ENCODE results near the gene SLC38A3. TPM values are rescaled to one million over a fixed set of nuclear protein-coding genes. Genes with fewer than 3 reads are reported as not detected.
A peak's percentile ranks its signal among the peaks of the same experiment; 100 is the strongest.

Gene SLC38A3
- total RNA-seq, 4 donors from 2014 or later, result 0.62 TPM; not detected in 3

GRCh38 chr3:50256978-50257890 lies 52.2 kb downstream of the SLC38A3 start:
- TF ChIP-seq CTCF (IDR thresholded peaks at IDR 0.05), result no peak
- no peak for TF ChIP-seq POLR2A (IDR thresholded peaks at IDR 0.05)
- intact Hi-C loops (cut with DNase I; ENCODE audit: low total_unique reads), result no loop called here
- DNase-seq (ENCODE audit: low spot score in 2 of 2), result no peak
- no peak overlapping the region for H3K4me3 ChIP-seq (ENCODE audit: low read depth, poor library complexity, severe bottlenecking)
- 84 to 91% methylated on average over 20 of the region's 20 CpGs for WGBS, 2 donors

GRCh38 chr3:50258029-50258680 lies 53.1 kb downstream of the SLC38A3 start:
- TF ChIP-seq CTCF (IDR thresholded peaks at IDR 0.05) (no peak), POLR2A (IDR thresholded peaks at IDR 0.05) (no peak)
- DNase-seq (ENCODE audit: low spot score in 2 of 2), result no peak
- 80 to 85% methylated on average over 16 to 17 of the region's 17 CpGs for WGBS, 2 donors
- intact Hi-C loops (cut with DNase I; ENCODE audit: low total_unique reads), result no loop called here
- no peak overlapping the region for H3K4me3 ChIP-seq (ENCODE audit: low read depth, poor library complexity, severe bottlenecking)

- WGBS, 2 donors, result 39 to 45% methylated on average over 16 of the region's 16 CpGs
Observed at GRCh38 chr3:50258979-50259378, 53.9 kb downstream of the SLC38A3 start.

GRCh38 chr3:50259432-50260026 lies 54.5 kb downstream of the SLC38A3 start:
- no peak for TF ChIP-seq CTCF (IDR thresholded peaks at IDR 0.05)
- no peak for TF ChIP-seq POLR2A (IDR thresholded peaks at IDR 0.05)
- 37 to 48% methylated on average over 13 to 18 of the region's 18 CpGs for WGBS, 2 donors
- DNase-seq (ENCODE audit: low spot score in 2 of 2), result peak in 1 of 2 donors; percentile 87
- no peak overlapping the region for H3K4me3 ChIP-seq (ENCODE audit: low read depth, poor library complexity, severe bottlenecking)
- intact Hi-C loops (cut with DNase I; ENCODE audit: low total_unique reads), result no loop called here

More at GRCh38 chr3:50258979-50259378, 53.9 kb downstream of the SLC38A3 start:
- intact Hi-C loops (cut with DNase I; ENCODE audit: low total_unique reads), result no loop called here
- TF ChIP-seq CTCF (IDR thresholded peaks at IDR 0.05) (no peak), POLR2A (IDR thresholded peaks at IDR 0.05) (no peak)
- no peak overlapping the region for H3K4me3 ChIP-seq (ENCODE audit: low read depth, poor library complexity, severe bottlenecking)
- peak in 1 of 2 donors; percentile 87 for DNase-seq (ENCODE audit: low spot score in 2 of 2)

GRCh38 chr3:50260027-50260941 lies 55.2 kb downstream of the SLC38A3 start:
- peak; percentile 88 to 99 for DNase-seq (ENCODE audit: low spot score in 2 of 2)
- H3K4me3 ChIP-seq (ENCODE audit: low read depth, poor library complexity, severe bottlenecking), result no peak overlapping the region
- WGBS, 2 donors, result 3 to 5% methylated on average over 32 to 41 of the region's 70 CpGs
- peak in 1 of 3 donors; percentile 90 for TF ChIP-seq CTCF (IDR thresholded peaks at IDR 0.05)
- TF ChIP-seq POLR2A (IDR thresholded peaks at IDR 0.05), result no peak
- intact Hi-C loops (cut with DNase I; ENCODE audit: low total_unique reads), result no loop called here
